HepG2 (cell line): ENCODE data around the gene SRRM2. TPM values are rescaled to one million over a fixed set of nuclear protein-coding genes. Genes with fewer than 3 reads are reported as not detected.

Experiments used
- FOXO1 ChIP-seq: sonication (generic); formaldehyde crosslinking; IDR thresholded peaks from 2 replicates; pipeline ENCODE4 v1.4.0; 2020; ENCODE audit warnings: missing genetic modification reagents
- GPN1 ChIP-seq: sonication (generic); formaldehyde crosslinking; IDR thresholded peaks from 2 replicates; pipeline ENCODE4 v1.5.1; 2020; ENCODE audit warnings: missing genetic modification reagents, borderline replicate concordance
- HOXA3 ChIP-seq: sonication (generic); formaldehyde crosslinking; IDR thresholded peaks from 2 replicates; pipeline ENCODE4 v1.5.0; 2020; ENCODE audit warnings: missing genetic modification reagents
- KDM5A ChIP-seq: fragments of 200-600 bp; sonication (generic); IDR thresholded peaks from 2 replicates; pipeline ENCODE4 v1.7.0; 2018; ENCODE audit warnings: antibody characterized with exemption, mild to moderate bottlenecking, low read length, borderline replicate concordance
- KLF15 ChIP-seq: sonication (generic); formaldehyde crosslinking; IDR thresholded peaks from 2 replicates; pipeline ENCODE4 v1.8.1; 2023; ENCODE audit warnings: borderline replicate concordance, mild to moderate bottlenecking, inconsistent platforms, missing genetic modification reagents, mixed read lengths
- KLF16 ChIP-seq, 2 experiments: sonication (generic) in 1 of 2; formaldehyde crosslinking in 1 of 2; IDR thresholded peaks; 2 replicates each; pipeline versions ENCODE4 v1.6.1 to v1.8.0; 2016 to 2023; ENCODE audit warnings: missing genetic modification reagents in 2 of 2, missing compliant biosample characterization in 1 of 2
- NFKB2 ChIP-seq: sonication (generic); formaldehyde crosslinking; IDR thresholded peaks from 2 replicates; pipeline ENCODE4 v1.4.0; 2020; ENCODE audit warnings: missing genetic modification reagents, borderline replicate concordance
- NFYC ChIP-seq: IDR thresholded peaks from 2 replicates; pipeline ENCODE4 v1.6.1; 2016; ENCODE audit warnings: missing genetic modification reagents, missing compliant biosample characterization
- POLR2AphosphoS5 ChIP-seq: IDR thresholded peaks from 2 replicates; pipeline ENCODE4 v1.6.1; 2012; ENCODE audit warnings: low read depth, low read length
- POLR2G ChIP-seq: fragments of 200-400 bp; formaldehyde crosslinking; IDR thresholded peaks from 2 replicates; pipeline ENCODE4 v1.6.1; 2018; ENCODE audit warnings: mild to moderate bottlenecking, low read depth, low read length, moderate library complexity
- SALL2 ChIP-seq: sonication (generic); formaldehyde crosslinking; IDR thresholded peaks from 2 replicates; pipeline ENCODE4 v1.8.1; 2023; ENCODE audit warnings: mild to moderate bottlenecking, missing genetic modification reagents, inconsistent platforms
- SYNCRIP ChIP-seq: fragments of 200-400 bp; formaldehyde crosslinking; IDR thresholded peaks from 2 replicates; pipeline ENCODE4 v1.6.1; 2018; ENCODE audit warnings: mild to moderate bottlenecking, low read depth, low read length; ENCODE audit not compliant: insufficient read depth
- ZNF230 ChIP-seq: sonication (generic); formaldehyde crosslinking; IDR thresholded peaks from 2 replicates; pipeline ENCODE4 v1.4.0; 2020; ENCODE audit warnings: mild to moderate bottlenecking, missing genetic modification reagents
- polyA plus RNA-seq, 8 experiments: library from polyadenylated mRNA; depleted of rRNA in 3 of 8; stranded (reverse) in 7 of 8; unstranded in 1 of 8; fragments of >200 nt; fragmentation: Illumina TruSeq in 4 of 8; extraction: Trizol in 4 of 8; gene quantifications; 2 replicates each; pipeline versions ENCODE4 v1.2.1 to v1.2.3, GENCODE V29; 2011 to 2016; ENCODE audit warnings: low read depth in 4 of 8, missing spikeins in 1 of 8, mixed read lengths in 1 of 8; ENCODE audit not compliant: insufficient read depth in 1 of 8
- total RNA-seq, 5 experiments: library from RNA; depleted of rRNA; stranded (reverse); fragments of >200 nt; fragmentation: Illumina TruSeq; extraction: Trizol; gene quantifications; 2 replicates each; pipeline ENCODE4 v1.2.3, GENCODE V29; 2016; ENCODE audit warnings: low read depth in 1 of 5
- TF ChIP-seq, protein P1 (sequence below): sonication (generic); formaldehyde crosslinking; IDR thresholded peaks from 2 replicates; pipeline ENCODE4 v1.4.0; 2020; ENCODE audit warnings: missing genetic modification reagents
- TF ChIP-seq, protein P2 (sequence below): sonication (generic); formaldehyde crosslinking; IDR thresholded peaks from 2 replicates; pipeline ENCODE4 v1.4.0; 2020; ENCODE audit warnings: low read depth, mild to moderate bottlenecking, missing genetic modification reagents
- TF ChIP-seq, protein P3 (sequence below): sonication (generic); formaldehyde crosslinking; IDR thresholded peaks from 2 replicates; pipeline ENCODE4 v1.5.1; 2020; ENCODE audit warnings: mild to moderate bottlenecking, missing genetic modification reagents, moderate library complexity
- TF ChIP-seq, protein P4 (sequence below): sonication (generic); formaldehyde crosslinking; IDR thresholded peaks from 2 replicates; pipeline ENCODE4 v1.4.0; 2020; ENCODE audit warnings: missing genetic modification reagents
- TF ChIP-seq, protein P5 (sequence below): sonication (generic); formaldehyde crosslinking; conservative IDR thresholded peaks from 2 replicates; pipeline ENCODE4 v1.4.0; 2020; ENCODE audit warnings: mild to moderate bottlenecking, missing genetic modification reagents, moderate library complexity

The SRRM2 gene
- total and polyA plus RNA-seq, 2 of the 13 experiments (the other 11 are each of a cell fraction or from before 2014, with no cell fraction given): 50.4 to 112 TPM

DNA sequence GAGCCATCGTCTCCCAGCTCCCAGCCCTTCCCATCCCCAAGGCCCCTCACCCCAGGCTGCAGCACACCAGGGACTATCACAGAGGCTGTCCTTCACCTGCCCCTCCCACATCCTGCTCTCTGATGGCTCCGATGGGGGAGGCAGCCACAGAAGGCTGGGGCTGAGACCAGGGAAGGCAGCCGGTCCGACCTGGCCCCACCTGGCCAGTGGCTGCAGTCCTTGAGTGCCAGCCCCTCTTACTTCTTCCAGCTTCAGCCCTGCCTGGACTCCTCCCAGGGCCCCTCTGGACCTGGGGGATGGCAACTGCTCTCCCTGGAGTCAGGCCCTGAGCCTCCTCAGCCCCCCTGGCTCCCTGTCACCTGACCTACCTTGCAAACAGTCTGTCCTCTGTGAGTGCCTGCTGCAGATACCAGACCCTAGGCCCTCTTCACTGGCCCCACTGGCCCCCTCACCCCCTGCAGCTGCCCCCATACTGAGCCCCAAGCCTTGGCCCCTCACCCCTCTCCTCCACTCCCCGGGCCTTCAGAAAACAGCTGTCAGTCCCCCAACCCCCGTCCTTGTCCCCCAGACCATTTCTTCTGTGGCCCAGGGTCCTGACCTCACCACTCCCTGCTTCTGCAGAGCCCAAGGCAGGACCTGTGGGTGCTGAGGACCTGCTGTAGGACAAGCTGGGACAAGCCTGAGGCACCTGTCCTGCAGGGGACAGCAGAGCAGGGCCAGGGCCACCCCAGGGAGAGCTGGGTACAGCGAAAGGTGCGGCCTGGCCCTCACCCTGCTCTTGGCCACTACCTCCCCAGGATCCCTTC is 12.6 kb upstream of the SRRM2 start (continued):
- no peak for TF ChIP-seq GPN1 (CRISPR knock-in tag)
- TF ChIP-seq SALL2: no peak
- TF ChIP-seq KLF16 (CRISPR knock-in tag; IDR thresholded peaks at IDR 0.05): 0 out of 4 replicates have a peak, but pooled peaks of 1 of the 2 experiments have one; percentile 42
- TF ChIP-seq HOXA3 (CRISPR knock-in tag): peak; percentile 54; the same call in 1 of the 2 replicates
- TF ChIP-seq, protein P1, sequence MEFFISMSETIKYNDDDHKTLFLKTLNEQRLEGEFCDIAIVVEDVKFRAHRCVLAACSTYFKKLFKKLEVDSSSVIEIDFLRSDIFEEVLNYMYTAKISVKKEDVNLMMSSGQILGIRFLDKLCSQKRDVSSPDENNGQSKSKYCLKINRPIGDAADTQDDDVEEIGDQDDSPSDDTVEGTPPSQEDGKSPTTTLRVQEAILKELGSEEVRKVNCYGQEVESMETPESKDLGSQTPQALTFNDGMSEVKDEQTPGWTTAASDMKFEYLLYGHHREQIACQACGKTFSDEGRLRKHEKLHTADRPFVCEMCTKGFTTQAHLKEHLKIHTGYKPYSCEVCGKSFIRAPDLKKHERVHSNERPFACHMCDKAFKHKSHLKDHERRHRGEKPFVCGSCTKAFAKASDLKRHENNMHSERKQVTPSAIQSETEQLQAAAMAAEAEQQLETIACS (CRISPR knock-in tag): no peak
- TF ChIP-seq, protein P2, sequence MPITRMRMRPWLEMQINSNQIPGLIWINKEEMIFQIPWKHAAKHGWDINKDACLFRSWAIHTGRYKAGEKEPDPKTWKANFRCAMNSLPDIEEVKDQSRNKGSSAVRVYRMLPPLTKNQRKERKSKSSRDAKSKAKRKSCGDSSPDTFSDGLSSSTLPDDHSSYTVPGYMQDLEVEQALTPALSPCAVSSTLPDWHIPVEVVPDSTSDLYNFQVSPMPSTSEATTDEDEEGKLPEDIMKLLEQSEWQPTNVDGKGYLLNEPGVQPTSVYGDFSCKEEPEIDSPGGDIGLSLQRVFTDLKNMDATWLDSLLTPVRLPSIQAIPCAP (CRISPR knock-in tag): no peak
- peak; percentile 58; the same call in 1 of the 2 replicates for TF ChIP-seq POLR2G
- no peak for TF ChIP-seq NFYC (CRISPR knock-in tag)
- no peak for TF ChIP-seq FOXO1 (CRISPR knock-in tag)
- TF ChIP-seq KDM5A: no peak
- TF ChIP-seq KLF15 (CRISPR knock-in tag): no peak
- TF ChIP-seq, protein P3, sequence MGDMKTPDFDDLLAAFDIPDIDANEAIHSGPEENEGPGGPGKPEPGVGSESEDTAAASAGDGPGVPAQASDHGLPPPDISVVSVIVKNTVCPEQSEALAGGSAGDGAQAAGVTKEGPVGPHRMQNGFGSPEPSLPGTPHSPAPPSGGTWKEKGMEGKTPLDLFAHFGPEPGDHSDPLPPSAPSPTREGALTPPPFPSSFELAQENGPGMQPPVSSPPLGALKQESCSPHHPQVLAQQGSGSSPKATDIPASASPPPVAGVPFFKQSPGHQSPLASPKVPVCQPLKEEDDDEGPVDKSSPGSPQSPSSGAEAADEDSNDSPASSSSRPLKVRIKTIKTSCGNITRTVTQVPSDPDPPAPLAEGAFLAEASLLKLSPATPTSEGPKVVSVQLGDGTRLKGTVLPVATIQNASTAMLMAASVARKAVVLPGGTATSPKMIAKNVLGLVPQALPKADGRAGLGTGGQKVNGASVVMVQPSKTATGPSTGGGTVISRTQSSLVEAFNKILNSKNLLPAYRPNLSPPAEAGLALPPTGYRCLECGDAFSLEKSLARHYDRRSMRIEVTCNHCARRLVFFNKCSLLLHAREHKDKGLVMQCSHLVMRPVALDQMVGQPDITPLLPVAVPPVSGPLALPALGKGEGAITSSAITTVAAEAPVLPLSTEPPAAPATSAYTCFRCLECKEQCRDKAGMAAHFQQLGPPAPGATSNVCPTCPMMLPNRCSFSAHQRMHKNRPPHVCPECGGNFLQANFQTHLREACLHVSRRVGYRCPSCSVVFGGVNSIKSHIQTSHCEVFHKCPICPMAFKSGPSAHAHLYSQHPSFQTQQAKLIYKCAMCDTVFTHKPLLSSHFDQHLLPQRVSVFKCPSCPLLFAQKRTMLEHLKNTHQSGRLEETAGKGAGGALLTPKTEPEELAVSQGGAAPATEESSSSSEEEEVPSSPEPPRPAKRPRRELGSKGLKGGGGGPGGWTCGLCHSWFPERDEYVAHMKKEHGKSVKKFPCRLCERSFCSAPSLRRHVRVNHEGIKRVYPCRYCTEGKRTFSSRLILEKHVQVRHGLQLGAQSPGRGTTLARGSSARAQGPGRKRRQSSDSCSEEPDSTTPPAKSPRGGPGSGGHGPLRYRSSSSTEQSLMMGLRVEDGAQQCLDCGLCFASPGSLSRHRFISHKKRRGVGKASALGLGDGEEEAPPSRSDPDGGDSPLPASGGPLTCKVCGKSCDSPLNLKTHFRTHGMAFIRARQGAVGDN: peak; percentile 67
- TF ChIP-seq, protein P4, sequence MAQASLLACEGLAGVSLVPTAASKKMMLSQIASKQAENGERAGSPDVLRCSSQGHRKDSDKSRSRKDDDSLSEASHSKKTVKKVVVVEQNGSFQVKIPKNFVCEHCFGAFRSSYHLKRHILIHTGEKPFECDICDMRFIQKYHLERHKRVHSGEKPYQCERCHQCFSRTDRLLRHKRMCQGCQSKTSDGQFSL (CRISPR knock-in tag): peak; percentile 70; the same call in 1 of the 2 replicates
- no peak; the same call in 1 of the 2 replicates for TF ChIP-seq NFKB2 (CRISPR knock-in tag)
- no peak for TF ChIP-seq POLR2AphosphoS5
- no peak for TF ChIP-seq ZNF230
- TF ChIP-seq, protein P5, sequence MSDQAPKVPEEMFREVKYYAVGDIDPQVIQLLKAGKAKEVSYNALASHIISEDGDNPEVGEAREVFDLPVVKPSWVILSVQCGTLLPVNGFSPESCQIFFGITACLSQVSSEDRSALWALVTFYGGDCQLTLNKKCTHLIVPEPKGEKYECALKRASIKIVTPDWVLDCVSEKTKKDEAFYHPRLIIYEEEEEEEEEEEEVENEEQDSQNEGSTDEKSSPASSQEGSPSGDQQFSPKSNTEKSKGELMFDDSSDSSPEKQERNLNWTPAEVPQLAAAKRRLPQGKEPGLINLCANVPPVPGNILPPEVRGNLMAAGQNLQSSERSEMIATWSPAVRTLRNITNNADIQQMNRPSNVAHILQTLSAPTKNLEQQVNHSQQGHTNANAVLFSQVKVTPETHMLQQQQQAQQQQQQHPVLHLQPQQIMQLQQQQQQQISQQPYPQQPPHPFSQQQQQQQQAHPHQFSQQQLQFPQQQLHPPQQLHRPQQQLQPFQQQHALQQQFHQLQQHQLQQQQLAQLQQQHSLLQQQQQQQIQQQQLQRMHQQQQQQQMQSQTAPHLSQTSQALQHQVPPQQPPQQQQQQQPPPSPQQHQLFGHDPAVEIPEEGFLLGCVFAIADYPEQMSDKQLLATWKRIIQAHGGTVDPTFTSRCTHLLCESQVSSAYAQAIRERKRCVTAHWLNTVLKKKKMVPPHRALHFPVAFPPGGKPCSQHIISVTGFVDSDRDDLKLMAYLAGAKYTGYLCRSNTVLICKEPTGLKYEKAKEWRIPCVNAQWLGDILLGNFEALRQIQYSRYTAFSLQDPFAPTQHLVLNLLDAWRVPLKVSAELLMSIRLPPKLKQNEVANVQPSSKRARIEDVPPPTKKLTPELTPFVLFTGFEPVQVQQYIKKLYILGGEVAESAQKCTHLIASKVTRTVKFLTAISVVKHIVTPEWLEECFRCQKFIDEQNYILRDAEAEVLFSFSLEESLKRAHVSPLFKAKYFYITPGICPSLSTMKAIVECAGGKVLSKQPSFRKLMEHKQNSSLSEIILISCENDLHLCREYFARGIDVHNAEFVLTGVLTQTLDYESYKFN (CRISPR knock-in tag): peak; percentile 41; the same call in 1 of the 2 replicates
- TF ChIP-seq SYNCRIP: no peak
